DMS53 (cell line): ENCODE data around the gene SASH1.
"Not testable (repeated sequence)": the region's sequence is repeated elsewhere in the genome, so short reads cannot be mapped to it uniquely, and the experiment has no call there.

Experiments used
- DNase-seq: peaks from one replicate; lab custom pipeline; 2025; lab: John Stamatoyannopoulos, UW

The SASH1 gene

GRCh38 chr6:148365041-148365440 is 22.4 kb downstream of the SASH1 start:
- no peak for DNase-seq

- DNase-seq: no peak
These were observed 24.9 kb downstream of the SASH1 start for GRCh38 chr6:148367411-148368024.

- DNase-seq: no peak
These were observed 27.5 kb downstream of the SASH1 start for GRCh38 chr6:148370176-148370575.

GRCh38 chr6:148374040-148374774 is 31.6 kb downstream of the SASH1 start:
- no peak for DNase-seq

GRCh38 chr6:148375401-148375800 is 32.8 kb downstream of the SASH1 start:
- no peak for DNase-seq

GRCh38 chr6:148379481-148379880 is 36.8 kb downstream of the SASH1 start:
- DNase-seq: no peak

GRCh38 chr6:148379966-148380713 is 37.5 kb downstream of the SASH1 start:
- DNase-seq: no peak

- not testable (repeated sequence) for DNase-seq
These were observed 39.4 kb downstream of the SASH1 start for GRCh38 chr6:148382051-148382450.

GRCh38 chr6:148382861-148383260 is 40.2 kb downstream of the SASH1 start:
- no peak for DNase-seq

GRCh38 chr6:148383658-148384368 is 41.2 kb downstream of the SASH1 start:
- DNase-seq: no peak

GRCh38 chr6:148385379-148385778 is 42.7 kb downstream of the SASH1 start:
- no peak for DNase-seq

- DNase-seq: no peak
These were observed 45.9 kb downstream of the SASH1 start for GRCh38 chr6:148388521-148388920.

- no peak for DNase-seq
These were observed 46.4 kb downstream of the SASH1 start for GRCh38 chr6:148389086-148389485.

- no peak for DNase-seq
These were observed 47.3 kb downstream of the SASH1 start for GRCh38 chr6:148389917-148390316.

- DNase-seq: not testable (repeated sequence)
These were observed 49.5 kb downstream of the SASH1 start for GRCh38 chr6:148392127-148392526.

- no peak for DNase-seq
These were observed 50.0 kb downstream of the SASH1 start for GRCh38 chr6:148392671-148393070.

- DNase-seq: no peak
These were observed 53.0 kb downstream of the SASH1 start for GRCh38 chr6:148395583-148396101.

GRCh38 chr6:148396411-148396810 is 53.8 kb downstream of the SASH1 start:
- no peak for DNase-seq

- DNase-seq: no peak
These were observed 54.3 kb downstream of the SASH1 start for GRCh38 chr6:148396926-148397325.

- no peak for DNase-seq
These were observed 55.6 kb downstream of the SASH1 start for GRCh38 chr6:148398244-148398643.

- DNase-seq: no peak
These were observed 56.0 kb downstream of the SASH1 start for GRCh38 chr6:148398678-148399077.

GRCh38 chr6:148401571-148401970 is 58.9 kb downstream of the SASH1 start:
- no peak for DNase-seq
